Measurements from ENCODE around the gene KPNA5. TPM values are rescaled to one million over a fixed set of nuclear protein-coding genes. Genes with fewer than 3 reads are reported as not detected.

Gene KPNA5
- total and polyA plus RNA-seq, 2 of the 8 experiments (the other 6 are each of a cell fraction or from before 2014, with no cell fraction given), result 2.0 to 9.7 TPM

- TF ChIP-seq CHD7 (IDR thresholded peaks at IDR 0.05; ENCODE audit: insufficient replicate concordance, low read length), result no peak
- peak; percentile 16 for TF ChIP-seq RNF2 (IDR thresholded peaks at IDR 0.05; ENCODE audit: borderline replicate concordance, low read depth, low read length, missing control alignments, poor library complexity, severe bottlenecking)
- no peak for TF ChIP-seq SIX5 (IDR thresholded peaks at IDR 0.05; ENCODE audit: low read depth, low read length)
- TF ChIP-seq USF2 (IDR thresholded peaks at IDR 0.05; ENCODE audit: low read length), result no peak
- TF ChIP-seq, protein P1, sequence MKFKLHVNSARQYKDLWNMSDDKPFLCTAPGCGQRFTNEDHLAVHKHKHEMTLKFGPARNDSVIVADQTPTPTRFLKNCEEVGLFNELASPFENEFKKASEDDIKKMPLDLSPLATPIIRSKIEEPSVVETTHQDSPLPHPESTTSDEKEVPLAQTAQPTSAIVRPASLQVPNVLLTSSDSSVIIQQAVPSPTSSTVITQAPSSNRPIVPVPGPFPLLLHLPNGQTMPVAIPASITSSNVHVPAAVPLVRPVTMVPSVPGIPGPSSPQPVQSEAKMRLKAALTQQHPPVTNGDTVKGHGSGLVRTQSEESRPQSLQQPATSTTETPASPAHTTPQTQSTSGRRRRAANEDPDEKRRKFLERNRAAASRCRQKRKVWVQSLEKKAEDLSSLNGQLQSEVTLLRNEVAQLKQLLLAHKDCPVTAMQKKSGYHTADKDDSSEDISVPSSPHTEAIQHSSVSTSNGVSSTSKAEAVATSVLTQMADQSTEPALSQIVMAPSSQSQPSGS (IDR thresholded peaks at IDR 0.05; ENCODE audit: low read length), result no peak
- no peak for TF ChIP-seq POLR2AphosphoS5 (IDR thresholded peaks at IDR 0.05; ENCODE audit: low read depth, low read length)
Measured at GRCh38 chr6:116764961-116765841, 84.2 kb downstream of the KPNA5 start, which contains the start of gene FAM162B (continued).
